Mammary epithelial cell (primary cell): ENCODE measurements around the gene INSRR.

Experiments
- CTCF ChIP-seq, 2 donors: IDR thresholded peaks in 1 of 2; conservative IDR thresholded peaks in 1 of 2; 2 replicates each; pipeline ENCODE4 v1.5.1; 2011 to 2012; ENCODE audit warnings: inconsistent platforms in 2 of 2, low read length in 2 of 2, mild to moderate bottlenecking in 2 of 2, control low read depth in 1 of 2, low read depth in 1 of 2; ENCODE audit not compliant: insufficient read depth in 1 of 2; ENCODE audit errors: extremely low read depth in 1 of 2
- EZH2 ChIP-seq: IDR thresholded peaks from 2 replicates; pipeline ENCODE4 v1.6.1; 2012; ENCODE audit warnings: low read length, inconsistent platforms, borderline replicate concordance

- TF ChIP-seq CTCF (conservative IDR thresholded peaks at IDR 0.05 in 1 of 2, IDR thresholded peaks at IDR 0.05 in 1 of 2; ENCODE audit: extremely low read depth in 1 of 2, insufficient read depth in 1 of 2, low read depth in 1 of 2, low read length in 2 of 2): no peak
- TF ChIP-seq EZH2: no peak
These were observed 43.3 kb upstream of the INSRR start for GRCh38 chr1:156901966-156902915.
